Measurements from ENCODE around the gene TCF23.
"Not testable (repeated sequence)": the region's sequence is repeated elsewhere in the genome, so short reads cannot be mapped to it uniquely, and the experiment has no call there.

TCF23 gene

GRCh38 chr2:27148801-27149439 is at the start of gene TCF23:
Gene TCF23, plus strand, starts transcription at chr2:27149004. Its CDS starts 130 bp downstream, at chr2:27149134.
- no peak for DNase-seq

GRCh38 chr2:27099334-27099955 is 49.4 kb upstream of the TCF23 start:
- DNase-seq: no peak

GRCh38 chr2:27100036-27100435 is 48.8 kb upstream of the TCF23 start:
- no peak for DNase-seq

GRCh38 chr2:27102329-27102728 is 46.5 kb upstream of the TCF23 start:
- no peak for DNase-seq

GRCh38 chr2:27105981-27106380 is 42.8 kb upstream of the TCF23 start:
- no peak for DNase-seq

- DNase-seq: no peak
These were observed 40.6 kb upstream of the TCF23 start for GRCh38 chr2:27108221-27108620.

- no peak for DNase-seq
These were observed 39.7 kb upstream of the TCF23 start for GRCh38 chr2:27109083-27109482.

- not testable (repeated sequence) for DNase-seq
These were observed 38.0 kb upstream of the TCF23 start for GRCh38 chr2:27110603-27111352.

GRCh38 chr2:27111392-27112078 is 37.3 kb upstream of the TCF23 start:
- not testable (repeated sequence) for DNase-seq

- no peak for DNase-seq
These were observed 33.3 kb upstream of the TCF23 start for GRCh38 chr2:27115519-27115918.

- DNase-seq: no peak
These were observed 30.7 kb upstream of the TCF23 start for GRCh38 chr2:27117995-27118524.

GRCh38 chr2:27118525-27119329 is 30.1 kb upstream of the TCF23 start, which contains the start of gene CGREF1:
Gene CGREF1, minus strand, starts transcription at chr2:27119128. Its CDS starts 14,762 bp downstream, at chr2:27104366.
- DNase-seq: no peak

- DNase-seq: not testable (repeated sequence)
These were observed 29.5 kb upstream of the TCF23 start for GRCh38 chr2:27119330-27119670.

- no peak for DNase-seq
These were observed 26.9 kb upstream of the TCF23 start for GRCh38 chr2:27121906-27122305.

- no peak for DNase-seq
These were observed 26.0 kb upstream of the TCF23 start for GRCh38 chr2:27122791-27123190.

GRCh38 chr2:27123302-27124150 is 25.3 kb upstream of the TCF23 start, which contains the start of gene ABHD1:
Gene ABHD1, plus strand, starts transcription at chr2:27123815. Its CDS starts 134 bp downstream, at chr2:27123949.
- no peak for DNase-seq

GRCh38 chr2:27125104-27125503 is 23.7 kb upstream of the TCF23 start:
- DNase-seq: no peak

- no peak for DNase-seq
These were observed 22.5 kb upstream of the TCF23 start for GRCh38 chr2:27126252-27126710.

GRCh38 chr2:27127883-27128667 is 20.7 kb upstream of the TCF23 start:
- DNase-seq: no peak

Data from fibroblast of skin of right quadriceps (primary cell).